Gastrocnemius medialis (tissue), 4 donors: Measurements from ENCODE around the gene DPYSL5.

ENCODE experiments used
- CTCF ChIP-seq, 5 experiments: fragments of 450-650 bp in 3 of 5; fragments of 200-600 bp in 2 of 5; sonication (generic) in 2 of 5; IDR thresholded peaks in 4 of 5; conservative IDR thresholded peaks in 1 of 5; 1 replicate in 4 of 5; 2 replicates in 1 of 5; pipeline ENCODE4 v1.5.1; 2016 to 2019; ENCODE audit warnings: antibody characterized with exemption in 5 of 5, mild to moderate bottlenecking in 3 of 5, moderate library complexity in 3 of 5
- POLR2A ChIP-seq, 2 donors: fragments of 450-650 bp; IDR thresholded peaks; one replicate each; pipeline ENCODE4 v1.6.1; 2017; ENCODE audit warnings: antibody characterized with exemption in 2 of 2, mild to moderate bottlenecking in 2 of 2, moderate library complexity in 2 of 2

GRCh38 chr2:26875065-26875634, 27.2 kb downstream of the DPYSL5 start:
- no peak for TF ChIP-seq POLR2A (IDR thresholded peaks at IDR 0.05)
- no peak for TF ChIP-seq CTCF (IDR thresholded peaks at IDR 0.05 in 4 of 5, conservative IDR thresholded peaks at IDR 0.05 in 1 of 5)
